ENCODE data around the gene ANKRD34C. TPM values are rescaled to one million over a fixed set of nuclear protein-coding genes. Genes with fewer than 3 reads are reported as not detected.
"Not testable (repeated sequence)": the region's sequence is repeated elsewhere in the genome, so short reads cannot be mapped to it uniquely, and the experiment has no call there.

The ANKRD34C gene
- total RNA-seq, 2 experiments from 2014 or later, result not detected

GRCh38 chr15:79316864-79317263, 34.3 kb downstream of the ANKRD34C start:
- Mint-ChIP-seq H3K27me3 (no peaks in the 10 kb centered on the region), H3K4me3 (no peak overlapping the region), H3K36me3 (ENCODE audit: low read depth) (peaks cover 76% of the 10 kb centered on the region)

GRCh38 chr15:79319973-79320372, 37.5 kb downstream of the ANKRD34C start:
- H3K9me3 Mint-ChIP-seq, H3K4me3 Mint-ChIP-seq, DNase-seq, H3K27me3 Mint-ChIP-seq, H3K27ac Mint-ChIP-seq, POLR2A ChIA-PET: not testable (repeated sequence)
- Mint-ChIP-seq H3K36me3 (ENCODE audit: low read depth) (peaks cover 74% of the 10 kb centered on the region), H3K4me1 (peaks cover 23% of the 10 kb centered on the region)
- CTCF ChIA-PET, result interaction anchor here (0.6 kb wide), 1 partner anchor 319 kb away, joined by 3 read pairs; no protein-coding TSS in a partner anchor

More at GRCh38 chr15:79316864-79317263, 34.3 kb downstream of the ANKRD34C start:
- ChIA-PET POLR2A (no interaction called here), CTCF (no interaction called here)
- Mint-ChIP-seq H3K4me1 (peaks cover 44% of the 10 kb centered on the region), H3K27ac (no peak overlapping the region), H3K9me3 (no peaks in the 10 kb centered on the region)
- no peak for DNase-seq

- Mint-ChIP-seq H3K4me1 (peaks cover 15% of the 10 kb centered on the region), H3K36me3 (ENCODE audit: low read depth) (peaks cover 65% of the 10 kb centered on the region), H3K4me3 (no peak overlapping the region), H3K27me3 (no peaks in the 10 kb centered on the region), H3K27ac (no peak overlapping the region), H3K9me3 (no peaks in the 10 kb centered on the region)
- DNase-seq, result no peak
- ChIA-PET CTCF (no interaction called here), POLR2A (no interaction called here)
Measured at GRCh38 chr15:79321876-79322275, 39.4 kb downstream of the ANKRD34C start.

- Mint-ChIP-seq H3K4me3 (no peak overlapping the region), H3K9me3 (no peaks in the 10 kb centered on the region), H3K36me3 (ENCODE audit: low read depth) (peaks cover 65% of the 10 kb centered on the region), H3K27me3 (no peaks in the 10 kb centered on the region), H3K27ac (no peak overlapping the region), H3K4me1 (peaks cover 15% of the 10 kb centered on the region)
- DNase-seq, result no peak
- CTCF ChIA-PET, result no interaction called here
- POLR2A ChIA-PET, result no interaction called here
Measured at GRCh38 chr15:79322306-79322705, 39.8 kb downstream of the ANKRD34C start.

GRCh38 chr15:79322945-79323344, 40.4 kb downstream of the ANKRD34C start:
- CTCF ChIA-PET, result no interaction called here
- H3K36me3 Mint-ChIP-seq (ENCODE audit: low read depth), result peaks cover 61% of the 10 kb centered on the region
- DNase-seq, result no peak

GRCh38 chr15:79329171-79329611, 46.7 kb downstream of the ANKRD34C start:
- no peak overlapping the region for H3K27ac Mint-ChIP-seq
- no peaks in the 10 kb centered on the region for H3K4me1 Mint-ChIP-seq
- DNase-seq, result no peak
- CTCF ChIA-PET, result no interaction called here
- no peak overlapping the region for H3K4me3 Mint-ChIP-seq
- peaks cover 28% of the 10 kb centered on the region for H3K36me3 Mint-ChIP-seq (ENCODE audit: low read depth)
- no peaks in the 10 kb centered on the region for H3K9me3 Mint-ChIP-seq
- POLR2A ChIA-PET, result no interaction called here
- no peaks in the 10 kb centered on the region for H3K27me3 Mint-ChIP-seq

More at GRCh38 chr15:79322945-79323344, 40.4 kb downstream of the ANKRD34C start:
- Mint-ChIP-seq H3K4me1 (peaks cover 15% of the 10 kb centered on the region), H3K4me3 (no peak overlapping the region), H3K27ac (no peak overlapping the region), H3K9me3 (no peaks in the 10 kb centered on the region), H3K27me3 (no peaks in the 10 kb centered on the region)
- POLR2A ChIA-PET, result no interaction called here

Other genes starting within 250 kb of the ANKRD34C start
- not detected for gene RASGRF1, start 191.9 kb upstream of the ANKRD34C start, total RNA-seq
- gene TMED3, start 28.4 kb downstream of the ANKRD34C start, total RNA-seq, result 10 to 100 TPM; 32.4 to 33.7 TPM
- gene MINAR1, start 149.6 kb downstream of the ANKRD34C start, total RNA-seq, result under 1 TPM; 0.40 to 0.55 TPM